Spleen (tissue), 11 donors: Measurements from ENCODE around the gene NDUFB8. TPM values are rescaled to one million over a fixed set of nuclear protein-coding genes. Genes with fewer than 3 reads are reported as not detected.

Experiments used
- DNase-seq: peaks from one replicate; pipeline ENCODE4 v3.0.0-alpha.2; 2020
- H3K27ac ChIP-seq, 8 donors: fragments of 200-600 bp; sonication (generic) in 7 of 8; 1 replicate in 4 of 8; 2 replicates in 4 of 8; pipeline versions ENCODE4 v1.5.0 to v1.8.0; 2016 to 2021; ENCODE audit warnings: inconsistent platforms in 4 of 8, mild to moderate bottlenecking in 4 of 8, moderate library complexity in 1 of 8
- H3K27me3 ChIP-seq, 7 donors: fragments of 200-600 bp; sonication (generic) in 6 of 7; replicated peaks in 1 of 7; 1 replicate in 4 of 7; 2 replicates in 3 of 7; pipeline versions ENCODE4 v1.5.0 to v1.8.0; 2016 to 2021; ENCODE audit warnings: inconsistent platforms in 3 of 7, mild to moderate bottlenecking in 1 of 7
- H3K36me3 ChIP-seq, 6 donors: fragments of 200-600 bp; sonication (generic) in 5 of 6; 1 replicate in 4 of 6; 2 replicates in 2 of 6; pipeline versions ENCODE4 v1.5.0 to v1.8.0; 2016 to 2021; ENCODE audit warnings: inconsistent platforms in 2 of 6
- H3K4me1 ChIP-seq, 6 donors: fragments of 200-600 bp; sonication (generic) in 5 of 6; 1 replicate in 3 of 6; 2 replicates in 3 of 6; pipeline versions ENCODE4 v1.5.0 to v1.8.0; 2016 to 2021; ENCODE audit warnings: inconsistent platforms in 3 of 6
- H3K4me3 ChIP-seq, 8 donors: fragments of 200-600 bp; sonication (generic) in 7 of 8; 1 replicate in 4 of 8; 2 replicates in 4 of 8; pipeline versions ENCODE4 v1.5.0 to v1.8.0; 2016 to 2021; ENCODE audit warnings: inconsistent platforms in 4 of 8, mild to moderate bottlenecking in 4 of 8, moderate library complexity in 2 of 8
- H3K9me3 ChIP-seq, 8 donors: fragments of 200-600 bp; sonication (generic) in 7 of 8; 1 replicate in 4 of 8; 2 replicates in 4 of 8; pipeline versions ENCODE4 v1.5.0 to v1.8.0; 2016 to 2021; ENCODE audit warnings: inconsistent platforms in 4 of 8
- POLR2A ChIP-seq, 3 donors: fragments of 450-650 bp; IDR thresholded peaks; one replicate each; pipeline ENCODE4 v1.5.1; 2017; ENCODE audit warnings: antibody characterized with exemption in 3 of 3, mild to moderate bottlenecking in 1 of 3
- POLR2AphosphoS5 ChIP-seq, 3 donors: sonication (generic); formaldehyde crosslinking; IDR thresholded peaks; one replicate each; pipeline ENCODE4 v1.5.1; 2017; ENCODE audit warnings: antibody characterized with exemption in 3 of 3
- WGBS, 5 donors: extraction: QIAGEN DNeasy Blood & Tissue Kit in 3 of 5; methylation state at CpG; one replicate each; pipeline versions ENCODE4 v1.1.5 to v1.1.7; 2013 to 2018; 5-methylcytosine and 5-hydroxymethylcytosine counted together
- intact Hi-C: fragments of 100-400 bp; cut with DNase I; formaldehyde crosslinking; loops from one replicate; pipeline ENCODE4 v1.15.0; 2023; ENCODE audit warnings: low total_unique reads
- polyA plus RNA-seq, 3 donors: library from polyadenylated mRNA; stranded (reverse); fragments of 200-250 nt; gene quantifications; one replicate each; pipeline ENCODE4 v1.2.1, GENCODE V29; 2013
- total RNA-seq, 7 donors: library from RNA; depleted of rRNA in 3 of 7; stranded (reverse); fragments of >200 nt in 3 of 7; fragmentation: NEBNext Ultra II Directional in 4 of 7; extraction: Animal tissue kit (Norgen Biotek cat#: 25700) in 4 of 7; gene quantifications; one replicate each; pipeline versions ENCODE4 v1.1.0 to v1.2.1, GENCODE V29; 2016 to 2021
- TF ChIP-seq, protein P1 (sequence below), 11 experiments: fragments of 200-600 bp in 7 of 11; fragments of 450-650 bp in 4 of 11; sonication (generic) in 4 of 11; IDR thresholded peaks in 8 of 11; conservative IDR thresholded peaks in 3 of 11; 1 replicate in 7 of 11; 2 replicates in 4 of 11; pipeline versions ENCODE4 v1.4.0 to v1.8.0; 2016 to 2021; ENCODE audit warnings: antibody characterized with exemption in 11 of 11, inconsistent platforms in 4 of 11, mild to moderate bottlenecking in 1 of 11
- donor health status: healthy with polysubstance abuse.
- donor health status: DM: no; HTN: no; CAD: no; lungs with moderate emphysema.
- donor health status: DM: no; HTN: no; CAD: no.
- donor health status: Bipolar disorder and iron deficiency.
- donor health status: healthy.
- donor health status: DM: no; HTN: no; CAD: no.
- donor health status: DM: yes; HTN: yes; CAD: no.

The NDUFB8 gene
- total and polyA plus RNA-seq, 10 donors = 96.2 to 261 (median 135) TPM

DNA sequence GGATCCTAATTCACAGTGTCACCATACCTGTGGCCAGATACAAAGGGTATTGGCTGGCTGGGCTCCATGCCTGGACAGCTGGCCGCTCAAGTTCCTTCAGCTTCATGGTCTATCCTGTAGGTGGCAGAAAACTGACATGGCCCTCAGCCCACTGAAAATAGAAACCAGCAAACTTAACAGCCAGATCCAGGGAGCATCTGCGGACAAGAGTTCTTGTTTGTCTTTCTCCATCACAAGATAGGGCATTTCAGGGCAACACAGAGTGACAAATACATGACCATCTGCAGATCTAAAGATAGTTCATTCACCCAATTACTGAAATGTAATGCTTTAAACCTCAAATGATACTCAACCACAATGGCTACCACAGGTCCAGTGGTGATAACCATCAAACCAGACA is 12.8 kb downstream of the NDUFB8 start:
- Histone ChIP-seq H3K4me1 (peaks cover 0 to 26% (median 16%) of the 10 kb centered on the region in 6 donors), H3K9me3 (no peaks in the 10 kb centered on the region), H3K27me3 (peaks cover 0 to 12% (median 4%) of the 10 kb centered on the region in 7 donors), H3K36me3 (peaks cover 0 to 37% (median 6%) of the 10 kb centered on the region in 6 donors), H3K27ac (no peak overlapping the region), H3K4me3 (no peak overlapping the region)
- TF ChIP-seq POLR2AphosphoS5 (IDR thresholded peaks at IDR 0.05) (no peak), POLR2A (IDR thresholded peaks at IDR 0.05) (no peak)
- TF ChIP-seq, protein P1, sequence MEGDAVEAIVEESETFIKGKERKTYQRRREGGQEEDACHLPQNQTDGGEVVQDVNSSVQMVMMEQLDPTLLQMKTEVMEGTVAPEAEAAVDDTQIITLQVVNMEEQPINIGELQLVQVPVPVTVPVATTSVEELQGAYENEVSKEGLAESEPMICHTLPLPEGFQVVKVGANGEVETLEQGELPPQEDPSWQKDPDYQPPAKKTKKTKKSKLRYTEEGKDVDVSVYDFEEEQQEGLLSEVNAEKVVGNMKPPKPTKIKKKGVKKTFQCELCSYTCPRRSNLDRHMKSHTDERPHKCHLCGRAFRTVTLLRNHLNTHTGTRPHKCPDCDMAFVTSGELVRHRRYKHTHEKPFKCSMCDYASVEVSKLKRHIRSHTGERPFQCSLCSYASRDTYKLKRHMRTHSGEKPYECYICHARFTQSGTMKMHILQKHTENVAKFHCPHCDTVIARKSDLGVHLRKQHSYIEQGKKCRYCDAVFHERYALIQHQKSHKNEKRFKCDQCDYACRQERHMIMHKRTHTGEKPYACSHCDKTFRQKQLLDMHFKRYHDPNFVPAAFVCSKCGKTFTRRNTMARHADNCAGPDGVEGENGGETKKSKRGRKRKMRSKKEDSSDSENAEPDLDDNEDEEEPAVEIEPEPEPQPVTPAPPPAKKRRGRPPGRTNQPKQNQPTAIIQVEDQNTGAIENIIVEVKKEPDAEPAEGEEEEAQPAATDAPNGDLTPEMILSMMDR (IDR thresholded peaks at IDR 0.05 in 8 of 11, conservative IDR thresholded peaks at IDR 0.05 in 3 of 11) = no peak
- DNase-seq = no peak
- intact Hi-C loops = loop anchor here (5.0 kb wide), 1 partner anchor 80 kb away; no protein-coding TSS in a partner anchor
- 86 to 98% (median 88%) methylated on average over 2 of the region's 2 CpGs for WGBS, 5 donors

- WGBS, 5 donors = 81 to 93% (median 86%) methylated on average over 3 of the region's 3 CpGs
- DNase-seq = no peak
- H3K36me3 ChIP-seq = peaks cover 0 to 42% (median 6%) of the 10 kb centered on the region in 6 donors
- H3K27ac ChIP-seq = no peak overlapping the region
- TF ChIP-seq POLR2A (IDR thresholded peaks at IDR 0.05) (no peak), POLR2AphosphoS5 (IDR thresholded peaks at IDR 0.05) (no peak)
- TF ChIP-seq, protein P1 (IDR thresholded peaks at IDR 0.05 in 8 of 11, conservative IDR thresholded peaks at IDR 0.05 in 3 of 11) = no peak
- intact Hi-C loops = loop anchor here (5.0 kb wide), 1 partner anchor 78 kb away; no protein-coding TSS in a partner anchor
- H3K4me1 ChIP-seq = peaks cover 6 to 39% (median 24%) of the 10 kb centered on the region in 6 donors
- H3K27me3 ChIP-seq = peaks cover 0 to 12% (median 4%) of the 10 kb centered on the region in 7 donors
- H3K9me3 ChIP-seq = no peaks in the 10 kb centered on the region
- H3K4me3 ChIP-seq = no peak overlapping the region
Measured at GRCh38 chr10:100515612-100516011, 14.1 kb downstream of the NDUFB8 start.

DNA sequence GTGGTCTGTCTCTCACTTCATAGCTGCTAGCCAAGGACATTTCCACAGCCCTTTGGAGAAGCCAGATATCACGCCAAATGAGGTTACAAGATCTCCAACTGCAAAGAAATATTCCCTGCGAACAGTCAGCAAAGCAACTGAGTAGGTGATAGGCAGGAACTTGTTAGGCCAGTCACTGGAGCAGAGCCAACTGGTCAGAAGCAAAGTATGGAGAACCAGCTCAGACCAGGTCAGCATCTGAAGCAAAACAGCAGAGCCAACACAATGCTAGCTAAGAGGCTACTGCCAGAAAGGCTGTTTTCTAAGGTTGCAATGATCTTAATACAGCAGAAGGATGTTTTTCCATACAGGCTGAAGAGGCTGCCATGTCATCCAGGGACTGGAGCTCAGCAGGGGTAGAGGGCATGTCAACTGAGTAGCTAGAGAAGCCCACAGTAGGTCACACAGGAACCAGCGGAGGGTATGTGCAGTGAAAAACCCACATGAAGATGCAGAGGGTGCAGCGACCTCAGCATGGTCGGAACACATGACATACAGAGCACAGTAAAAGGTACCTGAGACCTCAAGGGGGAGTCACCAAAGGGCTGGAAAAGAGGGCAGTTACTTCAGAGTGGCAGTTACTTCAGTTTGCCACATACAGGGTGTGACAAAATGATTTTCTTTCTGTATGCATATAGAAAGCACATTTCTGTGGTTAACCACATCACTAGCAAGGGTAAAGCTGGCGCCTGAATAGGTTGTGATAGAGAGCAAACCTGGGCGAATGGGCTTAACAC is 18.9 kb downstream of the NDUFB8 start:
- TF ChIP-seq POLR2AphosphoS5 (IDR thresholded peaks at IDR 0.05) (no peak), POLR2A (IDR thresholded peaks at IDR 0.05) (no peak)
- TF ChIP-seq, protein P1 (IDR thresholded peaks at IDR 0.05 in 8 of 11, conservative IDR thresholded peaks at IDR 0.05 in 3 of 11) = peak in 1 of 11 experiments; percentile 5
- intact Hi-C loops = no loop called here
- no peak overlapping the region for H3K4me3 ChIP-seq
- no peak for DNase-seq
- H3K27ac ChIP-seq = peak overlapping the region in 4 of 8 donors; percentile 49 to 66 (median 55)
- no peaks in the 10 kb centered on the region for H3K27me3 ChIP-seq
- peaks cover 0 to 77% (median 9%) of the 10 kb centered on the region in 6 donors for H3K36me3 ChIP-seq
- 37 to 75% (median 50%) methylated on average over 7 of the region's 7 CpGs for WGBS, 5 donors
- no peaks in the 10 kb centered on the region for H3K9me3 ChIP-seq
- peaks cover 0 to 48% (median 20%) of the 10 kb centered on the region in 6 donors for H3K4me1 ChIP-seq

GRCh38 chr10:100509241-100509840 is 20.3 kb downstream of the NDUFB8 start:
- H3K27me3 ChIP-seq = no peaks in the 10 kb centered on the region
- H3K27ac ChIP-seq = peak overlapping the region in 4 of 8 donors; percentile 11 to 66 (median 48)
- DNase-seq = no peak
- H3K36me3 ChIP-seq = peaks cover 0 to 82% (median 11%) of the 10 kb centered on the region in 6 donors
- no peaks in the 10 kb centered on the region for H3K9me3 ChIP-seq
- intact Hi-C loops = loop anchor here (5.0 kb wide), 1 partner anchor 77 kb away; no protein-coding TSS in a partner anchor
- TF ChIP-seq POLR2A (IDR thresholded peaks at IDR 0.05) (no peak), POLR2AphosphoS5 (IDR thresholded peaks at IDR 0.05) (no peak)
- TF ChIP-seq, protein P1 (IDR thresholded peaks at IDR 0.05 in 8 of 11, conservative IDR thresholded peaks at IDR 0.05 in 3 of 11) = no peak
- no peak overlapping the region for H3K4me3 ChIP-seq
- peaks cover 0 to 48% (median 20%) of the 10 kb centered on the region in 6 donors for H3K4me1 ChIP-seq
- 64 to 75% (median 67%) methylated on average over 8 of the region's 8 CpGs for WGBS, 5 donors
